Caco-2 (cell line): Measurements from ENCODE around the gene RTKN. TPM values are rescaled to one million over a fixed set of nuclear protein-coding genes. Genes with fewer than 3 reads are reported as not detected.
"Not testable (repeated sequence)": the region's sequence is repeated elsewhere in the genome, so short reads cannot be mapped to it uniquely, and the experiment has no call there.

Source experiments
- BruUV-seq: library from RNA; stranded (reverse); fragments of 400-500 nt; replicated peaks from 2 replicates; lab custom pipeline; 2021; lab: Mats Ljungman, UMichigan
- CTCF ChIA-PET: fragments of 300-600 bp; sonication (Branson Sonifier 250); formaldehyde crosslinking; loops from one replicate; lab custom pipeline; 2022; ENCODE audit warnings: antibody characterized with exemption; lab: Charles Lee
- POLR2A ChIA-PET: fragments of 300-600 bp; sonication (Branson Sonifier 250); formaldehyde crosslinking; loops from one replicate; lab custom pipeline; 2022; ENCODE audit warnings: antibody characterized with exemption; lab: Charles Lee
- DNase-seq, 2 experiments: peaks; one replicate each; pipeline versions ENCODE4 v3.0.0 to v3.0.0-alpha.2; 2020 to 2022
- H3K27me3 ChIP-seq: replicated peaks from 2 replicates; pipeline ENCODE4 v1.6.0; 2011; ENCODE audit warnings: low read length; ENCODE audit not compliant: control insufficient read depth, insufficient read depth
- H3K36me3 ChIP-seq: 2 replicates; pipeline ENCODE4 v1.5.1; 2011; ENCODE audit warnings: low read length; ENCODE audit not compliant: control insufficient read depth, insufficient read depth
- H3K4me1 ChIP-seq: fragments of 250-450 bp; sonication (Bioruptor Pico); 2 replicates; pipeline ENCODE4 v1.5.1; 2020; ENCODE audit warnings: mild to moderate bottlenecking
- H3K4me3 ChIP-seq: 2 replicates; pipeline ENCODE4 v1.5.1; 2011; ENCODE audit warnings: low read depth, mild to moderate bottlenecking, control low read depth, low read length
- H3K9me3 ChIP-seq: fragments of 250-450 bp; sonication (Bioruptor Pico); 2 replicates; pipeline ENCODE4 v1.5.1; 2020; ENCODE audit warnings: mild to moderate bottlenecking, moderate library complexity
- H3K27ac Mint-ChIP-seq: one replicate; pipeline ENCODE4 v1.8.0; 2022; ENCODE audit warnings: mixed read lengths; ENCODE audit not compliant: unreplicated experiment
- H3K27me3 Mint-ChIP-seq: one replicate; pipeline ENCODE4 v1.8.0; 2022; ENCODE audit warnings: mixed read lengths; ENCODE audit not compliant: insufficient read depth, unreplicated experiment
- H3K36me3 Mint-ChIP-seq: one replicate; pipeline ENCODE4 v1.8.0; 2022; ENCODE audit warnings: mild to moderate bottlenecking, mixed read lengths; ENCODE audit not compliant: insufficient read depth, unreplicated experiment
- H3K4me1 Mint-ChIP-seq: one replicate; pipeline ENCODE4 v1.8.0; 2022; ENCODE audit warnings: low read depth, mixed read lengths; ENCODE audit not compliant: unreplicated experiment
- H3K4me3 Mint-ChIP-seq: one replicate; pipeline ENCODE4 v1.8.0; 2022; ENCODE audit warnings: mild to moderate bottlenecking, moderate library complexity, mixed read lengths; ENCODE audit not compliant: unreplicated experiment
- H3K9me3 Mint-ChIP-seq: one replicate; pipeline ENCODE4 v1.8.0; 2022; ENCODE audit warnings: mixed read lengths; ENCODE audit not compliant: unreplicated experiment
- CTCF ChIP-seq, 2 experiments: fragments of 200-600 bp in 1 of 2; IDR thresholded peaks; 1 replicate in 1 of 2; 2 replicates in 1 of 2; pipeline versions ENCODE4 v1.5.1 to v1.8.0; 2011 to 2022; ENCODE audit warnings: antibody characterized with exemption in 1 of 2, control low read depth in 1 of 2, inconsistent platforms in 1 of 2, low read depth in 1 of 2, low read length in 1 of 2, mild to moderate bottlenecking in 1 of 2, moderate library complexity in 1 of 2; ENCODE audit not compliant: insufficient read depth in 1 of 2, severe bottlenecking in 1 of 2, unreplicated experiment in 1 of 2
- intact Hi-C: fragments of 100-400 bp; cut with micrococcal nuclease; formaldehyde crosslinking; loops from one replicate; pipeline ENCODE4 v1.10.0; 2022; ENCODE audit not compliant: unreplicated experiment
- total RNA-seq: library from RNA; stranded (reverse); gene quantifications from 2 replicates; pipeline ENCODE4 v1.2.3, GENCODE V29; 2022

The RTKN gene
- total RNA-seq, 1 experiment from 2014 or later: 123 TPM

DNA sequence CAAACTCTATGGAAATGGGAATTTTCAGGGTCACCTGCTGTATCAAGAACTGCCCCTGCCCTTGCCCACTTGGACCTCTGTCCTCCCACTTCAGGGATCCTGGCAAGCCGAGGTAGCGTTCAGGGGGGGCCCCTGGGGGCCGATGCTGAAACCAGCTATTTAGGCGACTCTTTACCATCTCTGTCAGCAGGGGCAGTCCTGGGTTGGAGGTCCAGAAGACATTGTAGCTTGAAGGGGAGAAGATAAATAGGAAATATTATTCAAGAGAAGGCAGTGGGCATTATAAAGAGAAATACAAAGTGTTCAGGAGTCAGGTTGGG, 21.0 kb upstream of the RTKN start:
- 0 out of 2 replicates have a peak, but pooled peaks cover 5% of the 10 kb centered on the region for H3K4me1 ChIP-seq
- no peaks in the 10 kb centered on the region for H3K27me3 ChIP-seq
- Mint-ChIP-seq H3K9me3 (no peaks in the 10 kb centered on the region), H3K27me3 (no peaks in the 10 kb centered on the region), H3K4me1 (peaks cover 14% of the 10 kb centered on the region), H3K4me3 (peak overlapping the region; percentile 55), H3K27ac (no peak overlapping the region), H3K36me3 (peaks cover 63% of the 10 kb centered on the region)
- DNase-seq: no peak
- intact Hi-C loops: no loop called here
- ChIA-PET POLR2A (no interaction called here), CTCF (no interaction called here)
- BruUV-seq: no TSS peak
- H3K4me3 ChIP-seq: no peak overlapping the region
- H3K36me3 ChIP-seq: peaks cover 4% of the 10 kb centered on the region
- TF ChIP-seq CTCF (IDR thresholded peaks at IDR 0.05; ENCODE audit: insufficient read depth in 1 of 2, low read depth in 1 of 2, low read length in 1 of 2, severe bottlenecking in 1 of 2, unreplicated experiment in 1 of 2): no peak
- no peaks in the 10 kb centered on the region for H3K9me3 ChIP-seq

DNA sequence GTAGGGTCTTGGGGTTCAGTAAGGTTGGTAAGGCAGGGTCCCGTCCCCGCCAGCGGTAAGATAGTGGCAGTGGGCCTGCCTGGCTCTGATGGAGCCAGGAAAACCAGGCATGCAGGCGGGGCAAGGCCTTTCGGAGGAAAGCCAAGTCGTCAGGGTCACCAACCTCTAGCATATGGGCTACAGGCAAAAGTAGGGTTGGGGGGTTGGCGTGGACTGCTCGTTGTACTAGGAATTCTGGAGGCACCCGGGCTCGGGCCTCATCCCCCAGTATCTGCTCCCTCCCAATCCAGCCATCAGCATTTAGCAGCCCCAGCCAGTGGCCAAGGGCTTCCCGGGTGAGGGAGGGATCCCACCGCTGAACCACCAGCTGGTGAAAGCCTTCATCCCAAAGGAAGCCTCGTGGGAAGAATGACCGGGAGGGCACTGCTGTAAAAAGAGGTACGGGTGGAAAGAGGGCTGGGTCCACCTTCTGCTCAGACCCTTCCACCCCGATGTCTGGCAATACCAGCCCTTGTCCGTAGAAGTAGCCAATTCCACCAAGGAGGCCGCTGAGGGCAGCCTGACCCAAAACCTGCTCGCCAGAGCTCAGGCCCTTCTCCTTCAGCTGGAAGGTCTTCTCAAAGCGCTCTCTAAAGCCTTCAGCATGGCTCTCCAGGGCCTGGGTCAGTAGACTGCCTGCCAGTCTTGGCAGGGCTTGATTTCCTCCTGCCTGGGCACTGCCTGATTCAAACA, 20.5 kb upstream of the RTKN start:
- no peak for TF ChIP-seq CTCF (IDR thresholded peaks at IDR 0.05; ENCODE audit: insufficient read depth in 1 of 2, low read depth in 1 of 2, low read length in 1 of 2, severe bottlenecking in 1 of 2, unreplicated experiment in 1 of 2)
- intact Hi-C loops: no loop called here
- ChIA-PET CTCF (interaction anchor here (0.7 to 1.0 kb wide), 9 partner anchors 9 to 126 kb away, joined by 3 to 5 read pairs (median 4); partner anchors contain the start of genes AUP1, CCDC142, HTRA2 and MRPL53), POLR2A (interaction anchor here (0.5 kb wide), 1 partner anchor 32 kb away, joined by 3 read pairs; no protein-coding TSS in a partner anchor)
- Histone ChIP-seq H3K27me3 (no peaks in the 10 kb centered on the region), H3K36me3 (peaks cover 4% of the 10 kb centered on the region), H3K4me1 (0 out of 2 replicates have a peak, but pooled peaks cover 5% of the 10 kb centered on the region), H3K4me3 (no peak overlapping the region), H3K9me3 (no peaks in the 10 kb centered on the region)
- H3K4me1 Mint-ChIP-seq: peaks cover 14% of the 10 kb centered on the region
- H3K9me3 Mint-ChIP-seq: no peaks in the 10 kb centered on the region
- peaks cover 68% of the 10 kb centered on the region for H3K36me3 Mint-ChIP-seq
- BruUV-seq: no TSS peak
- H3K27ac Mint-ChIP-seq: no peak overlapping the region
- peak overlapping the region; percentile 55 for H3K4me3 Mint-ChIP-seq
- no peaks in the 10 kb centered on the region for H3K27me3 Mint-ChIP-seq
- no peak for DNase-seq

DNA sequence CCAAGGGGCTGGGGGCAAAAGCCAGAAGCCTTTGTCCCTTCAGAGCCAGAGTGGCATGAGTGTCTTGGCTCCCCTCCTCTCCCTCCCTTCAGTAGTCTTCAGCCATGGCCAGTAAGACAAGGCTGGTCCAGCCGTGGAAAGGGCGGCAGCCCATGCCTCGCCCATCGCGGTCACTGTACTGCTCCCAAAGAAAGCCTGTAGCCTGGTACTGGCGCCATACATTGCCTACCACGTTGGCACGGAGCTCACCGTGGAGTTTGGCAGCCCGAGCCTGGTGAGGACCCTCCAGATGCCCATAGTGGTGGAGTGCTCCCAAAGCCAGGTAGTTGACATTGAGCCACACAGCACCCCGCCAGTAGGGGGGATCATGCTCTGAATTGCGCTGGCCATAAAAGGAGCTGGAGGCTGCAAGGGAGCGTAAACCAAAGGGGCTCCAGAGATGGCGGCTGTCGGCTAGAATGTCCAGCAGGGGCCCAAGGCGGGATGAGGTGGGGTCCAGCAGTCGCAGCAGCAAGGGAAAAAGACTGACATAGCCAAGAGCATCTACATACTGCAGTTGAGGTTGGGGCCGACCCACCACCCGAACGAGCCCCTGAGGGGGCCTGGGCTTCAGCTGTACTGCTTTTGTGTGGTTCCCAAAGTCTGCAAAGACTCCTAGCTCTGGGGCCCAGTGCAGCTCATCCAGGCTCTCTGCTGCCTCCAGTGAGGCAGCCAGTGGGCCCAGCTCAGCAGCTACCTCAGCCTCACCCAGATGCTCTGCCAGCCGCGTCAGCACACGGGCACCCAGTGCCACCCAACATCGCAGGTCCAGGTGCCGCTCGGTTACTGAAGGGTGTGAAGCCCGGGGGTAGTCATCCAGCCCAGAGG, 19.7 kb upstream of the RTKN start:
- TF ChIP-seq CTCF (IDR thresholded peaks at IDR 0.05; ENCODE audit: insufficient read depth in 1 of 2, low read depth in 1 of 2, low read length in 1 of 2, severe bottlenecking in 1 of 2, unreplicated experiment in 1 of 2): peak; percentile 33 to 48
- Mint-ChIP-seq H3K36me3 (peaks cover 71% of the 10 kb centered on the region), H3K9me3 (no peaks in the 10 kb centered on the region), H3K4me3 (no peak overlapping the region), H3K4me1 (peaks cover 20% of the 10 kb centered on the region), H3K27ac (peak overlapping the region; percentile 69), H3K27me3 (no peaks in the 10 kb centered on the region)
- H3K9me3 ChIP-seq: no peaks in the 10 kb centered on the region
- intact Hi-C loops: no loop called here
- H3K27me3 ChIP-seq: no peaks in the 10 kb centered on the region
- peaks cover 4% of the 10 kb centered on the region for H3K36me3 ChIP-seq
- CTCF ChIA-PET: interaction anchor here (0.7 to 1.0 kb wide), 9 partner anchors 10 to 126 kb away, joined by 3 to 5 read pairs (median 4); partner anchors contain the start of genes AUP1, CCDC142, HTRA2 and MRPL53
- H3K4me1 ChIP-seq: peaks cover 9% of the 10 kb centered on the region; the same call in 1 of the 2 replicates
- POLR2A ChIA-PET: interaction anchor here (0.5 kb wide), 1 partner anchor 31 kb away, joined by 3 read pairs; no protein-coding TSS in a partner anchor
- no TSS peak for BruUV-seq
- H3K4me3 ChIP-seq: no peak overlapping the region
- DNase-seq: peak; percentile 65 to 69

DNA sequence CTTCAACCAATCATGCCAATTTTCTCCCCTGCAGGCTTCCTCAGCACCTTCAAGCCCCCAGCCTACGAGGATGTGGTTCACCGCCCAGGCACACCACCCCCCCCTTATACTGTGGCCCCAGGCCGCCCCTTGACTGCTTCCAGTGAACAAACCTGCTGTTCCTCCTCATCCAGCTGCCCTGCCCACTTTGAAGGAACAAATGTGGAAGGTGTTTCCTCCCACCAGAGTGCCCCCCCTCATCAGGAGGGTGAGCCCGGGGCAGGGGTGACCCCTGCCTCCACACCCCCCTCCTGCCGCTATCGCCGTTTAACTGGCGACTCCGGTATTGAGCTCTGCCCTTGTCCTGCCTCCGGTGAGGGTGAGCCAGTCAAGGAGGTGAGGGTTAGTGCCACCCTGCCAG, 18.4 kb upstream of the RTKN start:
- H3K4me1 ChIP-seq, BruUV-seq, H3K9me3 Mint-ChIP-seq, intact Hi-C loops, CTCF ChIA-PET, H3K27me3 ChIP-seq, H3K9me3 ChIP-seq, H3K27me3 Mint-ChIP-seq, H3K36me3 ChIP-seq, H3K4me3 ChIP-seq, DNase-seq: not testable (repeated sequence)
- H3K27ac Mint-ChIP-seq: peak overlapping the region; percentile 74
- peak overlapping the region; percentile 95 for H3K4me3 Mint-ChIP-seq
- POLR2A ChIA-PET: interaction anchor here (0.6 kb wide), 1 partner anchor 1206 kb away, joined by 4 read pairs; no protein-coding TSS in a partner anchor
- H3K36me3 Mint-ChIP-seq: peaks cover 67% of the 10 kb centered on the region
- H3K4me1 Mint-ChIP-seq: peaks cover 32% of the 10 kb centered on the region
